ENCODE measurements around the gene JTB.

The JTB gene

GRCh38 chr1:153941826-153942725 lies 35.4 kb downstream of the JTB start:
- Mint-ChIP-seq H3K27ac (peak overlapping the region; percentile 84 to 96), H3K9me3 (no peaks in the 10 kb centered on the region), H3K4me1 (ENCODE audit: low read depth in 2 of 2) (peaks cover 56 to 59% of the 10 kb centered on the region in 2 donors), H3K36me3 (ENCODE audit: insufficient read depth) (peaks cover 66% of the 10 kb centered on the region), H3K4me3 (peak overlapping the region in 1 of 2 donors; percentile 93), H3K27me3 (no peaks in the 10 kb centered on the region)
- DNase-seq (no peak), ATAC-seq (replicated peaks) (no peak)

GRCh38 chr1:153940756-153941155 lies 36.7 kb downstream of the JTB start:
- Mint-ChIP-seq H3K4me1 (ENCODE audit: low read depth in 2 of 2) (peaks cover 55% of the 10 kb centered on the region in 2 donors), H3K36me3 (ENCODE audit: insufficient read depth) (peaks cover 72% of the 10 kb centered on the region), H3K9me3 (no peaks in the 10 kb centered on the region), H3K4me3 (no peak overlapping the region), H3K27me3 (no peaks in the 10 kb centered on the region), H3K27ac (peak overlapping the region in 1 of 2 donors; percentile 62)
- DNase-seq (no peak), ATAC-seq (replicated peaks) (no peak)

GRCh38 chr1:153939476-153939875 lies 38.0 kb downstream of the JTB start:
- Mint-ChIP-seq H3K36me3 (ENCODE audit: insufficient read depth) (peaks cover 72% of the 10 kb centered on the region), H3K27me3 (no peaks in the 10 kb centered on the region), H3K4me3 (no peak overlapping the region), H3K4me1 (ENCODE audit: low read depth in 2 of 2) (peaks cover 46% of the 10 kb centered on the region in 2 donors), H3K27ac (no peak overlapping the region), H3K9me3 (no peaks in the 10 kb centered on the region)
- DNase-seq: no peak
- ATAC-seq (replicated peaks): no peak

GRCh38 chr1:153938996-153939395 lies 38.5 kb downstream of the JTB start:
- DNase-seq: no peak
- peaks cover 71% of the 10 kb centered on the region for H3K36me3 Mint-ChIP-seq (ENCODE audit: insufficient read depth)
- ATAC-seq (replicated peaks): no peak
- H3K4me3 Mint-ChIP-seq: no peak overlapping the region
- peak overlapping the region in 1 of 2 donors; percentile 41 for H3K27ac Mint-ChIP-seq
- H3K4me1 Mint-ChIP-seq (ENCODE audit: low read depth in 2 of 2): peaks cover 41 to 42% of the 10 kb centered on the region in 2 donors
- H3K9me3 Mint-ChIP-seq: no peaks in the 10 kb centered on the region
- H3K27me3 Mint-ChIP-seq: no peaks in the 10 kb centered on the region

GRCh38 chr1:153937331-153937730 lies 40.1 kb downstream of the JTB start:
- DNase-seq (no peak), ATAC-seq (replicated peaks) (no peak)
- Mint-ChIP-seq H3K4me3 (no peak overlapping the region), H3K27ac (peak overlapping the region; percentile 41 to 68), H3K9me3 (no peaks in the 10 kb centered on the region), H3K36me3 (ENCODE audit: insufficient read depth) (peaks cover 74% of the 10 kb centered on the region), H3K27me3 (no peaks in the 10 kb centered on the region), H3K4me1 (ENCODE audit: low read depth in 2 of 2) (peaks cover 29 to 30% of the 10 kb centered on the region in 2 donors)

GRCh38 chr1:153936011-153936802 lies 41.3 kb downstream of the JTB start:
- Mint-ChIP-seq H3K9me3 (no peaks in the 10 kb centered on the region), H3K4me1 (ENCODE audit: low read depth in 2 of 2) (peaks cover 23 to 25% of the 10 kb centered on the region in 2 donors), H3K27ac (peak overlapping the region in 1 of 2 donors; percentile 13), H3K4me3 (no peak overlapping the region), H3K27me3 (no peaks in the 10 kb centered on the region), H3K36me3 (ENCODE audit: insufficient read depth) (peaks cover 71% of the 10 kb centered on the region)
- DNase-seq (no peak), ATAC-seq (replicated peaks) (no peak)

GRCh38 chr1:153934746-153935145 lies 42.7 kb downstream of the JTB start:
- Mint-ChIP-seq H3K27ac (peak overlapping the region in 1 of 2 donors; percentile 69), H3K9me3 (no peaks in the 10 kb centered on the region), H3K4me3 (no peak overlapping the region), H3K27me3 (no peaks in the 10 kb centered on the region), H3K4me1 (ENCODE audit: low read depth in 2 of 2) (peaks cover 14 to 16% of the 10 kb centered on the region in 2 donors), H3K36me3 (ENCODE audit: insufficient read depth) (peaks cover 83% of the 10 kb centered on the region)
- ATAC-seq (replicated peaks) (no peak), DNase-seq (no peak)

- Mint-ChIP-seq H3K36me3 (ENCODE audit: insufficient read depth) (peaks cover 79% of the 10 kb centered on the region), H3K4me3 (no peak overlapping the region), H3K27me3 (no peaks in the 10 kb centered on the region), H3K9me3 (no peaks in the 10 kb centered on the region), H3K27ac (no peak overlapping the region), H3K4me1 (ENCODE audit: low read depth in 2 of 2) (peaks cover 6 to 10% of the 10 kb centered on the region in 2 donors)
- ATAC-seq (replicated peaks): no peak
- DNase-seq: no peak
Observed at GRCh38 chr1:153933955-153934354, 43.5 kb downstream of the JTB start.

GRCh38 chr1:153933430-153933829 lies 44.0 kb downstream of the JTB start:
- H3K4me1 Mint-ChIP-seq (ENCODE audit: low read depth in 2 of 2): peaks cover 8 to 14% of the 10 kb centered on the region in 2 donors
- no peak for DNase-seq
- H3K27ac Mint-ChIP-seq: no peak overlapping the region
- ATAC-seq (replicated peaks): no peak
- H3K4me3 Mint-ChIP-seq: no peak overlapping the region
- H3K9me3 Mint-ChIP-seq: no peaks in the 10 kb centered on the region
- H3K27me3 Mint-ChIP-seq: no peaks in the 10 kb centered on the region
- H3K36me3 Mint-ChIP-seq (ENCODE audit: insufficient read depth): peaks cover 77% of the 10 kb centered on the region

- ATAC-seq (replicated peaks) (no peak), DNase-seq (no peak)
- Mint-ChIP-seq H3K36me3 (ENCODE audit: insufficient read depth) (peaks cover 70% of the 10 kb centered on the region), H3K4me3 (no peak overlapping the region), H3K27ac (peak overlapping the region in 1 of 2 donors; percentile 41), H3K27me3 (no peaks in the 10 kb centered on the region), H3K9me3 (no peaks in the 10 kb centered on the region), H3K4me1 (ENCODE audit: low read depth in 2 of 2) (peaks cover 14 to 15% of the 10 kb centered on the region in 2 donors)
Observed at GRCh38 chr1:153932156-153933131, 45.0 kb downstream of the JTB start.

- H3K27me3 Mint-ChIP-seq: no peaks in the 10 kb centered on the region
- H3K4me3 Mint-ChIP-seq: no peak overlapping the region
- H3K27ac Mint-ChIP-seq: peak overlapping the region; percentile 28 to 53
- ATAC-seq (replicated peaks) (no peak), DNase-seq (no peak)
- no peaks in the 10 kb centered on the region for H3K9me3 Mint-ChIP-seq
- peaks cover 51% of the 10 kb centered on the region for H3K36me3 Mint-ChIP-seq (ENCODE audit: insufficient read depth)
- peaks cover 11 to 14% of the 10 kb centered on the region in 2 donors for H3K4me1 Mint-ChIP-seq (ENCODE audit: low read depth in 2 of 2)
Observed at GRCh38 chr1:153929981-153930948, 47.2 kb downstream of the JTB start.

- no peak overlapping the region for H3K4me3 Mint-ChIP-seq
- DNase-seq: no peak
- ATAC-seq (replicated peaks): no peak
- H3K9me3 Mint-ChIP-seq: no peaks in the 10 kb centered on the region
- no peaks in the 10 kb centered on the region for H3K27me3 Mint-ChIP-seq
- peaks cover 44% of the 10 kb centered on the region for H3K36me3 Mint-ChIP-seq (ENCODE audit: insufficient read depth)
- peaks cover 11 to 14% of the 10 kb centered on the region in 2 donors for H3K4me1 Mint-ChIP-seq (ENCODE audit: low read depth in 2 of 2)
- H3K27ac Mint-ChIP-seq: peak overlapping the region; percentile 76 to 78
Observed at GRCh38 chr1:153929426-153929825, 48.0 kb downstream of the JTB start.
